HCT116 (cell line): ENCODE data around the gene ANO8. TPM values are rescaled to one million over a fixed set of nuclear protein-coding genes. Genes with fewer than 3 reads are reported as not detected.
A peak's percentile ranks its signal among the peaks of the same experiment; 100 is the strongest.

Experiments used
- ATAC-seq: fragments of 200-7000 bp; cut with Tn5 transposase; 2 replicates; pipeline ENCODE4 v1.9.1; 2020; ENCODE audit warnings: mild to moderate bottlenecking, moderate library complexity
- BruUV-seq: library from RNA; stranded (reverse); fragments of 400-500 nt; replicated peaks from 2 replicates; lab custom pipeline; 2021; lab: Mats Ljungman, UMichigan
- CTCF ChIA-PET: fragments of 300-600 bp; sonication (Branson Sonifier 250); formaldehyde crosslinking; loops from one replicate; lab custom pipeline; 2021; ENCODE audit warnings: antibody characterized with exemption; lab: Charles Lee
- POLR2A ChIA-PET: fragments of 300-600, 350-600 bp; sonication (Branson Sonifier 250); formaldehyde crosslinking; loops from one replicate; lab custom pipeline; 2021; ENCODE audit warnings: antibody characterized with exemption; lab: Charles Lee
- RAD21 ChIA-PET, 2 experiments: fragments of 300-600 bp; sonication (Branson Sonifier 250); formaldehyde crosslinking; loops; one replicate each; lab custom pipeline; 2023; ENCODE audit warnings: low total read pairs in 2 of 2; ENCODE audit not compliant: uncharacterized antibody in 2 of 2, unreplicated experiment in 2 of 2, low non-redundant PET in 1 of 2; lab: Charles Lee
- DNase-seq: peaks from one replicate; pipeline ENCODE4 v3.0.0-alpha.2; 2010; ENCODE audit warnings: low read depth, low spot score
- H2AFZ ChIP-seq: fragments of 200-600 bp; shearing (Covaris generic), sonication (generic); 2 replicates; pipeline ENCODE4 v1.6.1; 2017; ENCODE audit warnings: low read depth, mixed run types, mixed read lengths, antibody characterized with exemption, low read length; ENCODE audit not compliant: poor library complexity, severe bottlenecking
- H3K27ac ChIP-seq: 2 replicates; pipeline ENCODE4 v1.5.1; 2012; ENCODE audit warnings: low read depth, low read length
- H3K27me3 ChIP-seq: fragments of 200-600 bp; sonication (generic); 2 replicates; pipeline ENCODE4 v1.6.1; 2016; ENCODE audit warnings: mixed run types, low read length, mixed read lengths; ENCODE audit not compliant: insufficient read depth
- H3K36me3 ChIP-seq, 2 experiments: fragments of 200-500 bp in 1 of 2; fragments of 200-600 bp in 1 of 2; sonication (Bioruptor generic) in 1 of 2; sonication (generic) in 1 of 2; 2 replicates each; pipeline versions ENCODE4 v1.5.1 to v1.6.1; 2014 to 2016; ENCODE audit warnings: low read length in 2 of 2, inconsistent platforms in 1 of 2, mixed read lengths in 1 of 2, mixed run types in 1 of 2; ENCODE audit not compliant: insufficient read depth in 2 of 2, control insufficient read depth in 1 of 2
- H3K4me1 ChIP-seq, 2 experiments: fragments of 200-600 bp in 1 of 2; sonication (generic) in 1 of 2; 2 replicates each; pipeline versions ENCODE4 v1.5.1 to v1.6.1; 2012 to 2017; ENCODE audit warnings: low read length in 2 of 2, inconsistent platforms in 1 of 2, mild to moderate bottlenecking in 1 of 2, mixed read lengths in 1 of 2, mixed run types in 1 of 2, moderate library complexity in 1 of 2; ENCODE audit not compliant: insufficient read depth in 2 of 2, control insufficient read depth in 1 of 2
- H3K4me2 ChIP-seq: fragments of 200-600 bp; sonication (generic); 2 replicates; pipeline ENCODE4 v1.6.1; 2017; ENCODE audit warnings: mixed run types, low read length, mixed read lengths
- H3K4me3 ChIP-seq, 2 experiments: fragments of 200-600 bp in 1 of 2; sonication (generic) in 1 of 2; replicated peaks in 1 of 2; 2 replicates each; pipeline ENCODE4 v1.5.1; 2011 to 2016; ENCODE audit warnings: low read length in 2 of 2, control low read depth in 1 of 2, low read depth in 1 of 2, mild to moderate bottlenecking in 1 of 2, mixed read lengths in 1 of 2, mixed run types in 1 of 2
- H3K79me2 ChIP-seq: fragments of 200-600 bp; sonication (generic); 2 replicates; pipeline ENCODE4 v1.6.1; 2017; ENCODE audit warnings: mild to moderate bottlenecking, mixed run types, low read length, moderate library complexity, mixed read lengths; ENCODE audit not compliant: insufficient read depth
- H3K9ac ChIP-seq: fragments of 200-600 bp; sonication (generic); 2 replicates; pipeline ENCODE4 v1.6.1; 2016; ENCODE audit warnings: low read length, mixed read lengths
- H3K9me2 ChIP-seq: fragments of 200-600 bp; sonication (generic), shearing (Covaris generic); 2 replicates; pipeline ENCODE4 v1.6.1; 2017; ENCODE audit warnings: mixed run types, mild to moderate bottlenecking, moderate library complexity; ENCODE audit not compliant: insufficient read depth
- H3K9me3 ChIP-seq, 2 experiments: fragments of 200-500 bp in 1 of 2; fragments of 200-600 bp in 1 of 2; sonication (Bioruptor generic) in 1 of 2; sonication (generic) in 1 of 2; 2 replicates each; pipeline ENCODE4 v1.6.1; 2014 to 2017; ENCODE audit warnings: low read length in 2 of 2, mixed read lengths in 2 of 2, inconsistent platforms in 1 of 2, low read depth in 1 of 2, mild to moderate bottlenecking in 1 of 2, mixed run types in 1 of 2, moderate library complexity in 1 of 2; ENCODE audit not compliant: control insufficient read depth in 1 of 2, insufficient read depth in 1 of 2
- H4K20me1 ChIP-seq: fragments of 200-600 bp; sonication (generic), shearing (Covaris generic); 2 replicates; pipeline ENCODE4 v1.6.1; 2017; ENCODE audit warnings: mixed run types, mild to moderate bottlenecking, moderate library complexity; ENCODE audit not compliant: insufficient read depth
- ATF3 ChIP-seq: IDR thresholded peaks from 2 replicates; pipeline ENCODE4 v1.6.1; 2012
- CBX3 ChIP-seq: IDR thresholded peaks from 2 replicates; pipeline ENCODE4 v1.6.1; 2012; ENCODE audit warnings: low read depth
- EGR1 ChIP-seq: IDR thresholded peaks from 2 replicates; pipeline ENCODE4 v1.6.1; 2012; ENCODE audit warnings: low read depth
- EZH2phosphoT487 ChIP-seq: fragments of 200-600 bp; IDR thresholded peaks from 2 replicates; pipeline ENCODE4 v1.6.1; 2018; ENCODE audit warnings: antibody characterized with exemption, borderline replicate concordance
- FOSL1 ChIP-seq: IDR thresholded peaks from 2 replicates; pipeline ENCODE4 v1.6.1; 2012; ENCODE audit warnings: low read depth
- POLR2AphosphoS5 ChIP-seq: IDR thresholded peaks from 2 replicates; pipeline ENCODE4 v1.6.1; 2011; ENCODE audit warnings: mild to moderate bottlenecking, low read depth, low read length, moderate library complexity
- REST ChIP-seq: IDR thresholded peaks from 2 replicates; pipeline ENCODE4 v1.6.1; 2012; ENCODE audit warnings: low read depth
- TCF7L2 ChIP-seq: IDR thresholded peaks from 2 replicates; pipeline ENCODE4 v1.7.0; 2011; ENCODE audit warnings: borderline replicate concordance, inconsistent platforms; ENCODE audit not compliant: insufficient read depth, insufficient read length; ENCODE audit errors: extremely low read depth
- ZFX ChIP-seq: fragments of 450-650 bp; IDR thresholded peaks from 2 replicates; pipeline ENCODE4 v1.6.1; 2017
- intact Hi-C: fragments of 100-400 bp; cut with micrococcal nuclease; formaldehyde crosslinking; loops from 2 replicates; pipeline ENCODE4 v1.10.0; 2022
- total RNA-seq: library from RNA; stranded (reverse); gene quantifications from one replicate; pipeline ENCODE4 v1.2.1, GENCODE V29; 2021; ENCODE audit not compliant: unreplicated experiment

The ANO8 gene
- total RNA-seq, 1 experiment from 2014 or later = 22.9 TPM

GRCh38 chr19:17324357-17325114 lies 10.1 kb downstream of the ANO8 start:
- no peak overlapping the region for H3K4me3 ChIP-seq
- H4K20me1 ChIP-seq = no peaks in the 10 kb centered on the region
- DNase-seq (no peak), ATAC-seq (no peak)
- H3K9me3 ChIP-seq = no peaks in the 10 kb centered on the region
- H3K9me2 ChIP-seq = no peaks in the 10 kb centered on the region
- POLR2A ChIA-PET = no interaction called here
- peaks cover 5 to 18% of the 10 kb centered on the region in 2 experiments for H3K4me1 ChIP-seq
- no peak overlapping the region for H3K27ac ChIP-seq
- no peak overlapping the region for H2AFZ ChIP-seq
- intact Hi-C loops = no loop called here
- no peak overlapping the region for H3K4me2 ChIP-seq
- H3K36me3 ChIP-seq = peaks cover 9 to 10% of the 10 kb centered on the region in 2 experiments; a peak in 2 of 4 replicates
- CTCF ChIA-PET = no interaction called here
- no peak overlapping the region for H3K9ac ChIP-seq
- H3K27me3 ChIP-seq = no peaks in the 10 kb centered on the region
- no peaks in the 10 kb centered on the region for H3K79me2 ChIP-seq
- RAD21 ChIA-PET = no interaction called here
- no peak for TF ChIP-seq ZFX
- TF ChIP-seq EGR1 = no peak
- no peak for TF ChIP-seq TCF7L2
- TF ChIP-seq FOSL1 = no peak
- no peak for TF ChIP-seq POLR2AphosphoS5
- TF ChIP-seq CBX3 = no peak
- no peak for TF ChIP-seq ATF3
- TF ChIP-seq EZH2phosphoT487 = no peak
- no peak for TF ChIP-seq REST
- TSS peak; percentile 38 for BruUV-seq
